ES-I3 (cell line): Measurements from ENCODE around the gene INPP4B.

Source experiments
- H3K36me3 ChIP-seq: 2 replicates; pipeline ENCODE4 v1.6.1; 2013; ENCODE audit warnings: mild to moderate bottlenecking, low read length, control low read depth, moderate library complexity; ENCODE audit not compliant: insufficient read depth
- H3K4me1 ChIP-seq: 2 replicates; pipeline ENCODE4 v1.6.1; 2013; ENCODE audit warnings: mild to moderate bottlenecking, control low read depth, low read length; ENCODE audit not compliant: insufficient read depth
- H3K9ac ChIP-seq: 2 replicates; pipeline ENCODE4 v1.6.1; 2013; ENCODE audit warnings: low read depth, mild to moderate bottlenecking, low read length, moderate library complexity
- H3K9me3 ChIP-seq: 2 replicates; pipeline ENCODE4 v1.6.1; 2013; ENCODE audit warnings: mild to moderate bottlenecking, low read length, moderate library complexity; ENCODE audit not compliant: control insufficient read depth, insufficient read depth

Gene INPP4B

DNA sequence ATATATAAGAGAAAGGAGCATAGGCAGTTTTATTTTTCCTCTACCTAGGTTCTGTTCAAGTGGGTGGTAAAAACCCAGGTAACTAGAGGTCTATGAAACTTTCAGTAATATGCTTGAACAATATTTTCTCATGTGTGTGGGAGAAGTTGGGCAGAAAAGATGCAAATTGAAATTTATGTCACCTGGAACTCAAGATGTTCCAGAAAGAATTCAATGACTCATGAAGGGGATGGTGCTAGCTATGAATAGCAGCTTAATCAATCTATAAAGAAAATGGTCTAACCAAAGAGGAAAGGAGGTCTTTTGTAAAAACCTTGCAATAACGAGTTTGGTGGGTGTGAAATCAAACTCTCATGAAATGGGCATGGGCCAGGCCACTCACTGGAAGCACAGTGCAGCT, 263.8 kb downstream of the INPP4B start:
- no peaks in the 10 kb centered on the region for H3K9me3 ChIP-seq

DNA sequence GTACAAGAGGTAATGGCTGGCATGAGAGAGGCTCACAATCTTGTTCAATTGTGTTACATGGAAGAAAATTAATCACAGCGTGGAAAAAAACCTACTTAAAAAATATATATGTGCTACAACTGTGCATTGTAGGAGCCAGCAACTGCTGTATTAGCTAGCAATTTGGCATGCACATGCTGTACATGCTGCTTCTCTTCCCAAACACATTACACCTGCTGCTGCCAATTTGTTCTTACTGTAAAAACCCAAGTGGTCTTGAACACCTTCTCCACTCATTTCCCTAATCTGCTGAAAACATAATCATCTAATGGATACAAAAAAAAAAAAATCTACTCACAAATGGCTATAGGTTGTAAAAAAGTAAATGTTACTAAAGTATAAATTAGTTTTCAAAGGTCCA, 264.2 kb downstream of the INPP4B start:
- Histone ChIP-seq H3K4me1 (no peaks in the 10 kb centered on the region), H3K9me3 (no peaks in the 10 kb centered on the region), H3K9ac (no peak overlapping the region), H3K36me3 (no peaks in the 10 kb centered on the region)

More for the DNA sequence above, 263.8 kb downstream of the INPP4B start:
- Histone ChIP-seq H3K9ac (no peak overlapping the region), H3K36me3 (no peaks in the 10 kb centered on the region), H3K4me1 (no peaks in the 10 kb centered on the region)

DNA sequence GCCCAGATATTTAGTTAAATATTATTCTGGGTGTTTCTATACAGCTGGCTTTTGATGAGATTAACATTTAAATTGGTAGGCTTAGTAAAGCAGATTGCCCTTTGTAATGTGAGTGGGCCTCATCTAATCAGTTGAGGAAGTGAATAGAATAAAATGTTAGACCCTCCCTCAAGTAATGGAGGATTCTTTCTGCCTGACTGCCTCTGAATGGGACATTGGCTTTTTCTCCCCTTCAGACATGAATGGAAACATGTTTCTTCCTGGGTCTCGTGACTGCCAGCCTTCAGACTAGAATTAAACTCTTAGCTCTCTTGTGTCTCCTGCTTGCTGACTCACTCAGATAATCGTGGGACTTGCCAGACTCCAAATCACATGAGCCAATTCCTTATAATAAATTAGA, 266.7 kb downstream of the INPP4B start:
- Histone ChIP-seq H3K9me3 (no peaks in the 10 kb centered on the region), H3K9ac (no peak overlapping the region), H3K4me1 (no peaks in the 10 kb centered on the region), H3K36me3 (no peaks in the 10 kb centered on the region)

DNA sequence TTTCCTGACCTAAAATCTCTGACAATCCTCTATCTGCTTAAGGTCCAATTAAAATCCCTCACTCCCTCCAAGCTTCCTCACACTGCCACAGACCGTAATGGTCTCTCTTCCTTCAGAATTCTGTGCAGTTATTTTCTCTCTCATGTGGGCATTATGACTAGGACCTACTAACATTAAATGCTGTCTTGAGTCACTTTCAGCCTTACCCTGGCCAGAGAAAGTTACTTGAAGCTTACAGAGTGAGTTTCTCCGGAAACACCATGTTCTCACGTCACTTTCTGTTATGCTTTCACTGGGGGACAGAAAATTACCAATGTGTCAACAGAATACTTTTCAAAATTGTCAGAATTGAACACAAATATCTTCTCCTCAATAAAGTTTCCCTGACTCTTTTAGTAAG, 271.8 kb downstream of the INPP4B start:
- no peaks in the 10 kb centered on the region for H3K36me3 ChIP-seq

DNA sequence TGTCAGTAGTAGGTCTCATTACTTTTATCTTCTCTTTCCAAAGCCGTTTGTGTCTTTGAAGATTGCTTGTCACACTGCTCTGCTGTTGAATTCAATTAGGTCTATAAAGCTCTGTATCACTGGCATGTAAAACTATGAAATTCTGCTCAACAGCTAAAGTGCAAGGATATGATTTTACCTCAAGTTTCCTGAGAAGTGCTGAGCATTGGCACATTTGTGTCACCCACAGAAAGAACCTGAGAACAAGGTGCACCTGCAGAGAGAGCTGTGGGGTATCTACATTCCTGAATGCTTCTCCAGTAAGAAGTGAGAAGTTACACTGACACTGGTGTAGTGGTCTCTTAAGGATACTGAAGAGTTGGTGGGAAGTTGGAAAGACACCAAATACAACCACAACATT, 274.0 kb downstream of the INPP4B start:
- Histone ChIP-seq H3K9ac (no peak overlapping the region), H3K9me3 (no peaks in the 10 kb centered on the region), H3K4me1 (peaks cover 6% of the 10 kb centered on the region; the same call in 1 of the 2 replicates), H3K36me3 (no peaks in the 10 kb centered on the region)

More for the DNA sequence above, 271.8 kb downstream of the INPP4B start:
- no peaks in the 10 kb centered on the region for H3K9me3 ChIP-seq
- H3K9ac ChIP-seq: no peak overlapping the region
- no peaks in the 10 kb centered on the region for H3K4me1 ChIP-seq

DNA sequence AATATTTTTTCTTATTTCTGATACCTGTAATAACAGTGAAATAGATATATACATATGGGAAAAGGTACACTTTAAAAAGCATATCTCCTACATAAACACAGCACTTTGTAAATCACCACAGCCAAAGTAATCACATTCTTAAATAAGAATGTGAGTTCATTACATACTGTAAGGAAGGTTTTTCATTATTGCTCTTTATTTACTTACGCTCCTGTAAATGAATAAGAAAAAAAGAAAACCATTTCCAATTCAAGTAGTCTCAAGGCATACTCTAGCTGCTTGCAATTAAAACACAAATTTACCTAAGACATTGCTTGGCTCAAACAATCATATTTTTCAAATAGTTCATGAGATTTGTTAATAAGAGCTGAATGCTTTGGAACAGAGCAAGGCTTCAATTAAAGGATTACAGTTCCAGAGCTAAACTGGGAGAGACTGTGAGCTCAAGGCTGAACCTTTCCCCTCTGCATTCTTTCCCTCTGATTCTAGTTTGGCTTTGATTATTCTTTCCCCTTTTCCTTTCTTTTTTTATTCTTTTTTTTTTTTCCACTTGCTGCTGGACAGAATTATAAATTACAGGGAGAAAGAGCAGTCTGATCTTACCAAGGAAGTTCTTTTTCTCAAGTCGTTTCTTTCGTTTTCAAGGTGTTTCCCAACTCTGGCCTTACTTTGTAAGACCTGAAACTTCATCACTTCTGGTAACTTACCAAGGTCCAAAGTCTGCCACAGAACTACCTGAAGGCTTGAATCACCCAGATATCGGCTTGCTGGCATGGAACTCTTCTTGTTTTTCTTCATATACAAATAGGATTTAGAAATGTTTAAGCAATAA, 278.3 kb downstream of the INPP4B start:
- Histone ChIP-seq H3K9ac (no peak overlapping the region), H3K36me3 (no peaks in the 10 kb centered on the region), H3K9me3 (no peaks in the 10 kb centered on the region), H3K4me1 (peaks cover 6% of the 10 kb centered on the region; the same call in 1 of the 2 replicates)

DNA sequence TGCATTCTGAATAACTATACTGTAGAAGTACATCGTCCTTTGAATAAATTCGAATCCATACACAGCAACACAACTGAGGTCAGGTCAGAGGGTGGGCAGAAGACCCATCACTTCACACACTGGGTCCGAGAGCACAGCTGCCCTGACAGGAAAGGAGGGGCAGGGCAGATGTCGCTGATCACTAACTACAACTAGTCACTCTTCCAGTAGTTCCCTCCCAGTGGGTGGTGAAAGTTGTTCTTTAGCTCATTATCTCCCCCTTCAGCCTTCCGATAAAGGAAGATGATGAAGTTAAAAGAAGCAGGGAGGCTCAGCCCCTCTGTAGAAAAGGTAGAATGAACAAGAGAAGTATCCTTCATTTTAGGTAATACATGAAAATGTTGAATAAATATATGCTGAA, 278.9 kb downstream of the INPP4B start:
- no peak overlapping the region for H3K9ac ChIP-seq
- no peaks in the 10 kb centered on the region for H3K9me3 ChIP-seq
- no peaks in the 10 kb centered on the region for H3K36me3 ChIP-seq
- H3K4me1 ChIP-seq: peaks cover 6% of the 10 kb centered on the region; the same call in 1 of the 2 replicates

DNA sequence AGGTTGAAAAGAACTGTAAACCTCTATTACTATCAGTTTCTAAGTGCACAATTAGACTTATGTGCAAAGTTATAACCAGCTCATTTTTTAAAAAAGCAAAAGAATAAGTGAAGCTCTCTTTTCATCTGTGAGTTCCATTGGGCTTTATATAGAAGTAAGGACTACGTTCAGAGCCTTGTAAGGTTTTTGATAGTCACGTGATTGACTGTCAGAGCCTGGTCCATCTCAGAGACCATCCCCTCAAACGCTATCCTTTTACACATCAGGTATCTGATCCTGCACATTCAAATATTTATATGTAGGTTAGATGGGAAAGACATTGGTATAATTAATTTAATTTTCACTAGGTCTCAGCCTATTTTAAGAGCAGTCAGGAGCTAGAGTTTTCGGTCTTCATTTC, 279.3 kb downstream of the INPP4B start:
- Histone ChIP-seq H3K4me1 (peaks cover 6% of the 10 kb centered on the region; the same call in 1 of the 2 replicates), H3K36me3 (no peaks in the 10 kb centered on the region), H3K9ac (no peak overlapping the region), H3K9me3 (no peaks in the 10 kb centered on the region)

DNA sequence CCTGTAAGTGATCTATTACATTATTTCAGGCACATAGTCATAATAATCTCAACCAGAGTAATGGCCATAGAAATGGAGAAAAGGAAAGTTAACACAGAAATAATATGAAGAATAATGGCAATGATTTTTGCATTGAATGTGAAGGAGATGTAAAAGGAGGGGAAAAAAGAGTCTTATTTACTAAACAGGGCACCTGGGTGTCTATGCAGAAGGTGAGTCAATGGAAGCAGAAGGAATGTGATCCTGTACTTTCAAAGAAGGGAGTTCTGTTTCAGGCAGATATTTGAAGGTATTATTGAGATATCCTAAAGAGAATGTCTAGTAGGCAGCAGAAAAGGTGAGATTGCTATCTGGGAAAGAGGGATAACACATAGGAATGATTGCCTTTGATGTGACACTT, 279.9 kb downstream of the INPP4B start:
- peaks cover 6% of the 10 kb centered on the region; the same call in 1 of the 2 replicates for H3K4me1 ChIP-seq
- no peak overlapping the region for H3K9ac ChIP-seq
- no peaks in the 10 kb centered on the region for H3K9me3 ChIP-seq
- H3K36me3 ChIP-seq: no peaks in the 10 kb centered on the region

DNA sequence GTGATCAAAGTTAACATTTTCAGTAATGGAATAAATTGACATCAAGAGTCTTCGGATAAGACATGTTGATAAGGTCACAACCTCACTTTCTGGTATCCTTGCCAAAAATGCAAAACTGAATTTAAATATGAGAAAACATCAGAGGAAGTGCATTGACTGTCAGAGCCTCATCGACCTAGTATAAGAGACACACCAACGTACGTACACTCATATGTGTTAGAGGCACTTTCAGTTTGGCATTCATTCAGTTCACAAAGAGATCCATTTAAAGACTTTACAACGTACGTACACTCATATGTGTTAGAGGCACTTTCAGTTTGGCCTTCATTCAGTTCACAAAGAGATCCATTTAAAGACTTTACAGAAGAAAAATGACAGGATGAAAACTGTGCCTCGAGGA, 280.3 kb downstream of the INPP4B start:
- Histone ChIP-seq H3K9ac (no peak overlapping the region), H3K9me3 (no peaks in the 10 kb centered on the region), H3K4me1 (peaks cover 6% of the 10 kb centered on the region; the same call in 1 of the 2 replicates), H3K36me3 (no peaks in the 10 kb centered on the region)

DNA sequence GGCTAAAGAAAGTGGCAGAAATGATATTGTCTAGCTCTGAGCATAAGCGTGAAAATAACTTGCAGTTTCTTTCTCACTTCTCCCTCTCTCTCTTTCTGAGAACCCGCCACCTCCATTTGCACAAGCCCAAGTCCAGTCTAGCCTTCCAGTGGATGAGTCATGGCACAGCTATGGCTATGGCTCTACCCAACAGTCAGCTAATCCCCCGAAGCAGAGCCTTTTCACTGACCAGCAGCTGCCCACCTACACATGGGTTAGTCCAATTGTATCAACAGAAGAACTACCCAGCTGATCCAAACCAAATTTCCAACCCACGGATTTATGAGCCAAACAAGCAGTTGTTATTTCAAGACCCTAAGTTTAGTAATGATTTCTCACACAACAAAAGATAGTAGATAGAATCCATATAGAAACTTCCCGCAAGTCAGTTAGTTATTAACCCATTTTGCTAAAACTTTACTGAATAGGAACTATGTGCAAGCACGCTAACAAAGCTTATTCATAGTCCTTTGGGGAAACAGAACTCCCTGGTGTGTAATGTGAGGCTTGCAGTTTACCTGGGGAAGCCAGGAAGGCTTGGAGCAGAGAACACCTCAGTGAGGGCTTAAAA, 282.3 kb downstream of the INPP4B start:
- Histone ChIP-seq H3K9me3 (no peaks in the 10 kb centered on the region), H3K4me1 (peaks cover 6% of the 10 kb centered on the region; the same call in 1 of the 2 replicates)

DNA sequence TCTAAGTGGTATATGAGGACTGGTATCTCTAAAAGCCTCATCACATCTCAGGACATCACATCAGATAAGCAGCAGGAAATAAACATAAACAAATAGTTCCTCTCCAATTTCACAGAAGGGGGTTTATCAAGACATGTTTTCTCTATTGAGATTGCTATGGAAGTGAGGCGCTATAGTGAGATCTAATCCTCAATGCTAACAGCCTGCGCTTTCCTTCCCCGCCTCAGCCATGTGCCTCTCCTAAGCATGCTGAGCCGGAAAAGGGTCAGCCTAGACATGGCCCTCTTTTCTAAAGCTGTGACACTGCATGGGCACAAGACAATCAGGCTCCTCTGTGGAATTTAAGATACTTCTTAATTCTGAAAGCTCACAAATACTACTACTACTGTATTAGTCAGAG, 286.1 kb downstream of the INPP4B start:
- Histone ChIP-seq H3K9ac (no peak overlapping the region), H3K36me3 (no peaks in the 10 kb centered on the region), H3K9me3 (no peaks in the 10 kb centered on the region), H3K4me1 (no peaks in the 10 kb centered on the region)

More for the DNA sequence above, 282.3 kb downstream of the INPP4B start:
- H3K36me3 ChIP-seq: no peaks in the 10 kb centered on the region
- no peak overlapping the region for H3K9ac ChIP-seq

DNA sequence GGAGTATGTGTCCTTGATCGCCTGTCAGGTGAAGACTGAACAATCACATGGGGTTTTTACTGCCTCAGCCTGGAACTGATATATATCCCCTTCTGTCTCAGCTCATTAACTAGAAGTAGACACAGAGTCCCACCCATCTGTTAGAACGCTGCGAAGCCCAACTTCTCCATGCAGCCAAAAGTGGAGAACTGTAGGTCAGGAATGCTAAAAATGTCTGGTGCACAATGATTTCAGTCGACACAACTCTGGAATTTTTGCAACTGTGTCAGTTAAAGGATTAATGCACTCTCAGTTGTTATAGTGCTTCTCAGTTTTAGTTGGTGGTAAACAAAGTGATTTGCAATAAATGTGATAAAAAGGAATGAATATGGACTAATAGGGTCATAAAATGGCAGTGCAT, 287.2 kb downstream of the INPP4B start:
- no peak overlapping the region for H3K9ac ChIP-seq
- no peaks in the 10 kb centered on the region for H3K36me3 ChIP-seq
- H3K4me1 ChIP-seq: no peaks in the 10 kb centered on the region
- H3K9me3 ChIP-seq: no peaks in the 10 kb centered on the region

DNA sequence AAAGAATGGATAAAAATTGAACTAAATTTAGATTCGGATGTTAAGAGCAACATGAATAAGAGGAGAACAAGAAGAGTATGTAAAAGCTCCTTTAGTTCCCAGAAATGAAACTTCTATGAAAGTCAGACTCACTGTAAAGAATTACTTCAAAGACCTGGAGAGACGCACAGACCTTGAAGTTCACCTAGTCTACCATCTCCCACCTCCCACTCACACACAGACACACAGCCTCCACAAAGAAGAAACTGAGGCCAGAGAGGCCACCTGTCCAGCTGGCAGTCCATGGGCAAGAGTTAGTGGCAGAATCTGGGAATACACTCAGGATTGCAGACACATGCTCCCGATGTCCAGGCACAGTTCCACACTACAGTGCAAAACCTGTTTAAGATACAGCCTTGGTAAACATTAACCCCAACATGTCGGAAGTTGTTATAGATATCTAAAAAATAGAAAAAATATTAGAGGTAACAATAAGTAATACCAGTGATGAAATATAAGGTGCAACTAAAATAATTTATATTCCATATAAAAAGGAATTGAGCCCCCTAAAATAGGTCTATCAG, 288.8 kb downstream of the INPP4B start:
- H3K9ac ChIP-seq: no peak overlapping the region
- no peaks in the 10 kb centered on the region for H3K9me3 ChIP-seq
- no peaks in the 10 kb centered on the region for H3K36me3 ChIP-seq
- H3K4me1 ChIP-seq: no peaks in the 10 kb centered on the region
